ENCODE results near the gene TP73. TPM values are rescaled to one million over a fixed set of nuclear protein-coding genes. Genes with fewer than 3 reads are reported as not detected.

Gene TP73
- polyA plus RNA-seq, 1 experiment = not detected

GRCh38 chr1:3627515-3628253 is 24.6 kb upstream of the TP73 start:
- POLR2A ChIA-PET = interaction anchor here (1.2 kb wide), 1 partner anchor 54 kb away, joined by 3 read pairs; no protein-coding TSS in a partner anchor
- no peak overlapping the region for H3K4me3 ChIP-seq (ENCODE audit: low read depth, low read length)
- CTCF ChIA-PET = interaction anchor here (0.7 to 2.9 kb wide), 3 partner anchors 8 to 174 kb away, joined by 3 to 16 read pairs (median 12); no protein-coding TSS in a partner anchor
- no peak for DNase-seq (ENCODE audit: low read depth, low spot score)
- no peaks in the 10 kb centered on the region; the same call in 1 of the 2 replicates for H3K9me3 ChIP-seq (ENCODE audit: control insufficient read depth, insufficient read depth, low read length)
- H3K27me3 ChIP-seq (ENCODE audit: control insufficient read depth, insufficient read depth, low read length) = no peaks in the 10 kb centered on the region
- TF ChIP-seq, protein P1, sequence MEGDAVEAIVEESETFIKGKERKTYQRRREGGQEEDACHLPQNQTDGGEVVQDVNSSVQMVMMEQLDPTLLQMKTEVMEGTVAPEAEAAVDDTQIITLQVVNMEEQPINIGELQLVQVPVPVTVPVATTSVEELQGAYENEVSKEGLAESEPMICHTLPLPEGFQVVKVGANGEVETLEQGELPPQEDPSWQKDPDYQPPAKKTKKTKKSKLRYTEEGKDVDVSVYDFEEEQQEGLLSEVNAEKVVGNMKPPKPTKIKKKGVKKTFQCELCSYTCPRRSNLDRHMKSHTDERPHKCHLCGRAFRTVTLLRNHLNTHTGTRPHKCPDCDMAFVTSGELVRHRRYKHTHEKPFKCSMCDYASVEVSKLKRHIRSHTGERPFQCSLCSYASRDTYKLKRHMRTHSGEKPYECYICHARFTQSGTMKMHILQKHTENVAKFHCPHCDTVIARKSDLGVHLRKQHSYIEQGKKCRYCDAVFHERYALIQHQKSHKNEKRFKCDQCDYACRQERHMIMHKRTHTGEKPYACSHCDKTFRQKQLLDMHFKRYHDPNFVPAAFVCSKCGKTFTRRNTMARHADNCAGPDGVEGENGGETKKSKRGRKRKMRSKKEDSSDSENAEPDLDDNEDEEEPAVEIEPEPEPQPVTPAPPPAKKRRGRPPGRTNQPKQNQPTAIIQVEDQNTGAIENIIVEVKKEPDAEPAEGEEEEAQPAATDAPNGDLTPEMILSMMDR (IDR thresholded peaks at IDR 0.05; ENCODE audit: low read depth, low read length) = no peak
- H3K27ac ChIP-seq (ENCODE audit: low read depth, low read length) = no peak overlapping the region

- H3K27ac ChIP-seq (ENCODE audit: low read depth, low read length) = no peak overlapping the region
- H3K4me3 ChIP-seq (ENCODE audit: low read depth, low read length) = no peak overlapping the region
- ChIA-PET POLR2A (interaction anchor here (1.2 kb wide), 1 partner anchor 53 kb away, joined by 3 read pairs; no protein-coding TSS in a partner anchor), CTCF (interaction anchor here (0.5 to 2.9 kb wide), 3 partner anchors 9 to 203 kb away, joined by 3 to 16 read pairs (median 12); no protein-coding TSS in a partner anchor)
- no peaks in the 10 kb centered on the region; the same call in 1 of the 2 replicates for H3K9me3 ChIP-seq (ENCODE audit: control insufficient read depth, insufficient read depth, low read length)
- no peaks in the 10 kb centered on the region for H3K27me3 ChIP-seq (ENCODE audit: control insufficient read depth, insufficient read depth, low read length)
- DNase-seq (ENCODE audit: low read depth, low spot score) = no peak
- TF ChIP-seq, protein P1 (IDR thresholded peaks at IDR 0.05; ENCODE audit: low read depth, low read length) = no peak
Measured at GRCh38 chr1:3628445-3628844, 23.9 kb upstream of the TP73 start.

- DNase-seq (ENCODE audit: low read depth, low spot score) = no peak
- H3K27ac ChIP-seq (ENCODE audit: low read depth, low read length) = no peak overlapping the region
- no peak overlapping the region for H3K4me3 ChIP-seq (ENCODE audit: low read depth, low read length)
- no peaks in the 10 kb centered on the region for H3K27me3 ChIP-seq (ENCODE audit: control insufficient read depth, insufficient read depth, low read length)
- H3K9me3 ChIP-seq (ENCODE audit: control insufficient read depth, insufficient read depth, low read length) = no peaks in the 10 kb centered on the region
- TF ChIP-seq, protein P1 (IDR thresholded peaks at IDR 0.05; ENCODE audit: low read depth, low read length) = no peak
- ChIA-PET POLR2A (no interaction called here), CTCF (interaction anchor here (0.6 to 2.9 kb wide), 3 partner anchors 10 to 176 kb away, joined by 3 to 16 read pairs (median 12); no protein-coding TSS in a partner anchor)
Measured at GRCh38 chr1:3629561-3630160, 22.7 kb upstream of the TP73 start.

GRCh38 chr1:3630161-3630611 is 22.1 kb upstream of the TP73 start:
- H3K27ac ChIP-seq (ENCODE audit: low read depth, low read length) = no peak overlapping the region
- H3K4me3 ChIP-seq (ENCODE audit: low read depth, low read length) = no peak overlapping the region
- CTCF ChIA-PET = interaction anchor here (0.6 to 2.9 kb wide), 3 partner anchors 13 to 177 kb away, joined by 3 to 12 read pairs (median 3); no protein-coding TSS in a partner anchor
- H3K27me3 ChIP-seq (ENCODE audit: control insufficient read depth, insufficient read depth, low read length) = no peaks in the 10 kb centered on the region
- H3K9me3 ChIP-seq (ENCODE audit: control insufficient read depth, insufficient read depth, low read length) = no peaks in the 10 kb centered on the region
- DNase-seq (ENCODE audit: low read depth, low spot score) = no peak
- TF ChIP-seq, protein P1 (IDR thresholded peaks at IDR 0.05; ENCODE audit: low read depth, low read length) = no peak
- POLR2A ChIA-PET = no interaction called here
